Right ventricle myocardium superior (tissue), 1 donor: Measurements from ENCODE around the gene NPTX2. TPM values are rescaled to one million over a fixed set of nuclear protein-coding genes. Genes with fewer than 3 reads are reported as not detected.
"Not testable (repeated sequence)": the region's sequence is repeated elsewhere in the genome, so short reads cannot be mapped to it uniquely, and the experiment has no call there.

Source experiments
- ATAC-seq: fragments of 200-7000 bp; cut with Tn5 transposase; one replicate; pipeline ENCODE4 v1.9.1; 2020; ENCODE audit warnings: mild to moderate bottlenecking; ENCODE audit not compliant: poor library complexity
- DNase-seq: peaks from one replicate; pipeline ENCODE4 v3.0.0-alpha.2; 2020
- intact Hi-C: fragments of 100-400 bp; cut with DNase I; formaldehyde crosslinking; loops from one replicate; pipeline ENCODE4 v1.11.2; 2022
- long read RNA-seq: library from polyadenylated mRNA; unstranded; transcript quantifications from one replicate; pipeline ENCODE4 v2.0.0, GENCODE V29; 2021
- total RNA-seq: library from RNA; stranded (reverse); fragmentation: NEBNext Ultra II Directional; extraction: Animal tissue kit (Norgen Biotek cat#: 25700); gene quantifications from one replicate; pipeline ENCODE4 v1.2.1, GENCODE V29; 2021
- donor health status: DM: no; HTN: yes; CAD: no; lungs with severe emphysema.

The NPTX2 gene
- 3.4 TPM for total RNA-seq
- long read RNA-seq, partial matches to known transcripts: 1 of 3 reads
- long read RNA-seq, other reads (novel, unspliced or antisense): 0 of 3 reads

GRCh38 chr7:98617051-98617959 lies at the start of gene NPTX2:
TSS of gene NPTX2 (plus strand) at chr7:98617285. CDS start at chr7:98617462, 177 bp downstream.
- ATAC-seq (peak; percentile 86), DNase-seq (peak; percentile 72)
- intact Hi-C loops: no loop called here

- no peak for DNase-seq
- no peak for ATAC-seq
- intact Hi-C loops: no loop called here
Observed at GRCh38 chr7:98567991-98568390, 49.1 kb upstream of the NPTX2 start.

GRCh38 chr7:98568891-98569290 lies 48.2 kb upstream of the NPTX2 start:
- intact Hi-C loops: no loop called here
- ATAC-seq (no peak), DNase-seq (no peak)

- intact Hi-C loops: no loop called here
- ATAC-seq: peak; percentile 64
- peak; percentile 41 for DNase-seq
Observed at GRCh38 chr7:98569691-98570337, 47.3 kb upstream of the NPTX2 start.

GRCh38 chr7:98571006-98571405 lies 46.1 kb upstream of the NPTX2 start:
- no peak for ATAC-seq

GRCh38 chr7:98571986-98572385 lies 45.1 kb upstream of the NPTX2 start:
- no peak for ATAC-seq
- intact Hi-C loops: no loop called here
- DNase-seq: no peak

More at GRCh38 chr7:98571006-98571405, 46.1 kb upstream of the NPTX2 start:
- intact Hi-C loops: no loop called here
- DNase-seq: no peak

GRCh38 chr7:98572716-98573115 lies 44.4 kb upstream of the NPTX2 start:
- ATAC-seq, intact Hi-C loops, DNase-seq: not testable (repeated sequence)

GRCh38 chr7:98573816-98574215 lies 43.3 kb upstream of the NPTX2 start:
- ATAC-seq (no peak), DNase-seq (no peak)
- intact Hi-C loops: no loop called here

- ATAC-seq: no peak
- no peak for DNase-seq
- intact Hi-C loops: no loop called here
Observed at GRCh38 chr7:98575878-98576277, 41.2 kb upstream of the NPTX2 start.

GRCh38 chr7:98584830-98585229 lies 32.3 kb upstream of the NPTX2 start:
- DNase-seq (no peak), ATAC-seq (no peak)
- intact Hi-C loops: no loop called here

- intact Hi-C loops: no loop called here
- ATAC-seq (no peak), DNase-seq (no peak)
Observed at GRCh38 chr7:98591926-98592325, 25.2 kb upstream of the NPTX2 start.

GRCh38 chr7:98594348-98594747 lies 22.7 kb upstream of the NPTX2 start:
- ATAC-seq (no peak), DNase-seq (no peak)
- intact Hi-C loops: no loop called here

- intact Hi-C loops: no loop called here
- ATAC-seq: no peak
- DNase-seq: no peak
Observed at GRCh38 chr7:98594787-98595186, 22.3 kb upstream of the NPTX2 start.

- intact Hi-C loops: no loop called here
- DNase-seq (no peak), ATAC-seq (no peak)
Observed at GRCh38 chr7:98598846-98599615, 18.1 kb upstream of the NPTX2 start.

GRCh38 chr7:98599886-98600285 lies 17.2 kb upstream of the NPTX2 start:
- ATAC-seq: no peak
- intact Hi-C loops: no loop called here
- DNase-seq: no peak

GRCh38 chr7:98602755-98603398 lies 14.2 kb upstream of the NPTX2 start:
- intact Hi-C loops: no loop called here
- ATAC-seq (no peak), DNase-seq (no peak)

- DNase-seq (no peak), ATAC-seq (no peak)
- intact Hi-C loops: no loop called here
Observed at GRCh38 chr7:98603399-98603788, 13.7 kb upstream of the NPTX2 start.

- intact Hi-C loops: no loop called here
Observed at GRCh38 chr7:98613601-98614425, 3.3 kb upstream of the NPTX2 start.

More at GRCh38 chr7:98613601-98614425, 3.3 kb upstream of the NPTX2 start:
- no peak for DNase-seq
- ATAC-seq: no peak
